GM18868 (cell line): ENCODE data around the gene SPATA2.
A peak's percentile ranks its signal among the peaks of the same experiment; 100 is the strongest.

ENCODE experiments used
- ATAC-seq: cut with Tn5 transposase; IDR thresholded peaks from one replicate; pipeline ENCODE4 v1.9.1; 2021; ENCODE audit warnings: mild to moderate bottlenecking, moderate library complexity; ENCODE audit not compliant: unreplicated experiment

Gene SPATA2

GRCh38 chr20:49936153-49937026 is 21.1 kb upstream of the SPATA2 start, which contains the start of gene RNF114:
TSS of gene RNF114 (plus strand) at chr20:49936397. CDS start at chr20:49936413, 16 bp downstream.
- ATAC-seq: peak; percentile 81

GRCh38 chr20:49935746-49936152 is 20.4 kb upstream of the SPATA2 start:
- no peak for ATAC-seq

GRCh38 chr20:49929142-49929494 is 13.8 kb upstream of the SPATA2 start:
- no peak for ATAC-seq

GRCh38 chr20:49928411-49929141 is 13.2 kb upstream of the SPATA2 start:
- ATAC-seq: no peak

GRCh38 chr20:49925901-49926454 is 10.6 kb upstream of the SPATA2 start:
- no peak for ATAC-seq

- ATAC-seq: no peak
These were observed 8.9 kb upstream of the SPATA2 start for GRCh38 chr20:49924247-49924646.

GRCh38 chr20:49919461-49919860 is 4.1 kb upstream of the SPATA2 start:
- no peak for ATAC-seq

- ATAC-seq: no peak
These were observed 3.7 kb upstream of the SPATA2 start for GRCh38 chr20:49919009-49919408.

- ATAC-seq: no peak
These were observed 3.1 kb upstream of the SPATA2 start for GRCh38 chr20:49918446-49918845.

- ATAC-seq: no peak
These were observed 1.0 kb upstream of the SPATA2 start for GRCh38 chr20:49916146-49917002.

- ATAC-seq: peak; percentile 16
These were observed 280 bp downstream of the SPATA2 start for GRCh38 chr20:49915118-49915379.

GRCh38 chr20:49914310-49915117 is 815 bp downstream of the SPATA2 start:
- ATAC-seq: peak; percentile 2

- no peak for ATAC-seq
These were observed 1.8 kb downstream of the SPATA2 start for GRCh38 chr20:49913399-49914047.

- ATAC-seq: no peak
These were observed 5.0 kb downstream of the SPATA2 start for GRCh38 chr20:49910340-49910706.

GRCh38 chr20:49909499-49910339 is 5.6 kb downstream of the SPATA2 start:
- ATAC-seq: no peak

GRCh38 chr20:49908258-49908565 is 7.1 kb downstream of the SPATA2 start:
- ATAC-seq: no peak

- no peak for ATAC-seq
These were observed 7.7 kb downstream of the SPATA2 start for GRCh38 chr20:49907405-49908257.

GRCh38 chr20:49906615-49907154 is 8.6 kb downstream of the SPATA2 start:
- ATAC-seq: no peak
